Measurements from ENCODE around the gene DXO. TPM values are rescaled to one million over a fixed set of nuclear protein-coding genes. Genes with fewer than 3 reads are reported as not detected.

DXO gene
- total and polyA plus RNA-seq, 2 of the 4 experiments (the other 2 are of a cell fraction), result 9.3 to 21.4 TPM

GRCh38 chr6:31979238-31979898 is 7.4 kb upstream of the DXO start:
- ATAC-seq (ENCODE audit: low read depth) (no peak), DNase-seq (no peak)
- H4K91ac ChIP-seq (ENCODE audit: insufficient read depth, low read depth, low read length), result no peak overlapping the region
- CTCF ChIA-PET, result no interaction called here
- TF ChIP-seq RCOR1 (IDR thresholded peaks at IDR 0.05; ENCODE audit: insufficient replicate concordance, low read length) (no peak), CHD1 (IDR thresholded peaks at IDR 0.05; ENCODE audit: low read depth, low read length) (no peak), BHLHE40 (IDR thresholded peaks at IDR 0.05; ENCODE audit: low read depth, low read length) (no peak), POLR2A (IDR thresholded peaks at IDR 0.05; ENCODE audit: low read depth, low read length) (no peak), ELK1 (IDR thresholded peaks at IDR 0.05; ENCODE audit: borderline replicate concordance, low read depth, low read length) (no peak), USF2 (IDR thresholded peaks at IDR 0.05; ENCODE audit: low read depth, low read length) (no peak), CTCF (conservative IDR thresholded peaks at IDR 0.05; ENCODE audit: low read depth, low read length) (no peak), CEBPB (IDR thresholded peaks at IDR 0.05; ENCODE audit: low read depth, low read length) (no peak), RFX5 (IDR thresholded peaks at IDR 0.05; ENCODE audit: low read depth, low read length) (no peak), NFE2L2 (IDR thresholded peaks at IDR 0.05; ENCODE audit: low read depth, low read length) (no peak), MAFK (IDR thresholded peaks at IDR 0.05; ENCODE audit: low read depth, low read length) (no peak), MXI1 (IDR thresholded peaks at IDR 0.05; ENCODE audit: borderline replicate concordance, low read depth, low read length) (no peak), RAD21 (IDR thresholded peaks at IDR 0.05; ENCODE audit: low read length) (no peak)
- no peak overlapping the region for H3K56ac ChIP-seq (ENCODE audit: extremely low read depth, insufficient read depth, low read length)
- H3K4me1 ChIP-seq (ENCODE audit: control insufficient read depth, insufficient read depth, low read length), result no peaks in the 10 kb centered on the region
- 92% methylated on average over 3 of the region's 3 CpGs; no CpG with 5 or more reads in 1 of the 2 experiments for WGBS, 2 experiments (ENCODE audit: extremely low coverage in 2 of 2, insufficient read length in 1 of 2)
- dilution Hi-C loops (cut with HindIII; ENCODE audit: low sequenced_read_pairs, unreplicated experiment) (no loop called here), in situ Hi-C loops (cut with MboI; ENCODE audit: low sequenced_read_pairs) (loop anchor here (10.0 kb wide), 2 partner anchors 135 to 195 kb away; partner anchors contain the start of genes AGPAT1 and RNF5), intact Hi-C loops (cut with micrococcal nuclease) (no loop called here)
- no TSS peak for BruUV-seq (replicated peaks)
- no peak overlapping the region for H3K23ac ChIP-seq (ENCODE audit: low read depth, low read length)
- H2BK15ac ChIP-seq (ENCODE audit: low read depth, low read length), result no peak overlapping the region
- no peak overlapping the region for H2BK120ac ChIP-seq (ENCODE audit: low read depth, low read length)
- H2AK5ac ChIP-seq (ENCODE audit: low read depth, low read length), result no peak overlapping the region
- peaks cover 10% of the 10 kb centered on the region; the same call in 1 of the 2 replicates for H3K36me3 ChIP-seq (ENCODE audit: control insufficient read depth, insufficient read depth, low read length)
- no peaks in the 10 kb centered on the region for H3K27me3 ChIP-seq (ENCODE audit: control insufficient read depth, insufficient read depth, low read length)
- H4K5ac ChIP-seq (ENCODE audit: low read depth, low read length), result no peak overlapping the region
- H3K4me3 ChIP-seq (ENCODE audit: insufficient read depth, low read depth, low read length), result no peak overlapping the region
- H3K9me1 ChIP-seq (ENCODE audit: insufficient read depth, low read length), result no peaks in the 10 kb centered on the region
- POLR2A ChIA-PET (ENCODE audit: unreplicated experiment), result no interaction called here
- H3K14ac ChIP-seq (replicated peaks; ENCODE audit: low read depth, low read length), result no peak overlapping the region
- no peak overlapping the region for H2AK9ac ChIP-seq (replicated peaks; ENCODE audit: low read depth, low read length, poor library complexity)
- H3K9ac ChIP-seq (ENCODE audit: low read depth, low read length), result no peak overlapping the region
- no peak overlapping the region for H3K18ac ChIP-seq (ENCODE audit: low read depth, low read length)
- H2BK5ac ChIP-seq (ENCODE audit: low read depth, low read length, poor library complexity, severe bottlenecking), result no peak overlapping the region
- no peak overlapping the region for H4K8ac ChIP-seq (ENCODE audit: low read depth in 2 of 2, low read length in 2 of 2)
- H4K20me1 ChIP-seq (ENCODE audit: insufficient read depth, low read length), result no peaks in the 10 kb centered on the region; the same call in 1 of the 2 replicates
- no peak overlapping the region for H3K4me2 ChIP-seq (ENCODE audit: low read depth, low read length)
- no peak overlapping the region for H3K27ac ChIP-seq (ENCODE audit: insufficient read depth, low read length)
- no peak overlapping the region for H2AFZ ChIP-seq (replicated peaks; ENCODE audit: low read length, poor library complexity)
- no peaks in the 10 kb centered on the region for H3K9me3 ChIP-seq (ENCODE audit: control insufficient read depth, insufficient read depth, low read length)
- peaks cover 5 to 15% of the 10 kb centered on the region in 2 experiments; a peak in 3 of 4 replicates for H3K79me1 ChIP-seq (ENCODE audit: low read depth in 1 of 2, low read length in 2 of 2)
- no peak overlapping the region for H2BK20ac ChIP-seq (ENCODE audit: low read depth, low read length)
- no peak overlapping the region for H3K4ac ChIP-seq (ENCODE audit: low read depth, low read length)
